ENCODE measurements around the gene TRAPPC5.

TRAPPC5 gene

GRCh38 chr19:7730286-7731217, 49.9 kb downstream of the TRAPPC5 start:
- no peak for DNase-seq (ENCODE audit: low read depth, low spot score)

- DNase-seq (ENCODE audit: low read depth, low spot score) = no peak
These were observed 50.6 kb downstream of the TRAPPC5 start for GRCh38 chr19:7731218-7731595.

GRCh38 chr19:7731615-7732014, 51.0 kb downstream of the TRAPPC5 start:
- no peak for DNase-seq (ENCODE audit: low read depth, low spot score)

- no peak for DNase-seq (ENCODE audit: low read depth, low spot score)
These were observed 51.4 kb downstream of the TRAPPC5 start, which contains the start of gene CLEC4G for GRCh38 chr19:7732045-7732444. Gene CLEC4G (minus strand): TSS chr19:7732110. CDS start chr19:7732102, 8 bp downstream.

- DNase-seq (ENCODE audit: low read depth, low spot score) = no peak
These were observed 52.7 kb downstream of the TRAPPC5 start for GRCh38 chr19:7733376-7733775.

GRCh38 chr19:7734220-7735203, 53.9 kb downstream of the TRAPPC5 start:
- DNase-seq (ENCODE audit: low read depth, low spot score) = no peak

- DNase-seq (ENCODE audit: low read depth, low spot score) = no peak
These were observed 55.5 kb downstream of the TRAPPC5 start for GRCh38 chr19:7736148-7736547.

GRCh38 chr19:7737215-7737614, 56.6 kb downstream of the TRAPPC5 start:
- DNase-seq (ENCODE audit: low read depth, low spot score) = no peak
